RPMI8226 (cell line): Measurements from ENCODE around the gene PCDHB9.
"Not testable (repeated sequence)": the region's sequence is repeated elsewhere in the genome, so short reads cannot be mapped to it uniquely, and the experiment has no call there.

Source experiments
- DNase-seq: peaks from one replicate; pipeline ENCODE4 v3.0.0-alpha.2; 2015

PCDHB9 gene

GRCh38 chr5:141186897-141187512 lies at the start of gene PCDHB9:
Gene PCDHB9 (plus strand): TSS chr5:141187161. CDS start chr5:141187319, 158 bp downstream.
- peak; percentile 25 for DNase-seq

- DNase-seq: not testable (repeated sequence)
Measured at GRCh38 chr5:141137346-141137745, 49.6 kb upstream of the PCDHB9 start.

GRCh38 chr5:141149812-141150211 lies 37.1 kb upstream of the PCDHB9 start, which contains the start of gene PCDHB6:
Gene PCDHB6 (plus strand): TSS chr5:141150057. CDS start chr5:141150258, 201 bp downstream.
- DNase-seq: peak; percentile 9

GRCh38 chr5:141150224-141150992 lies 36.6 kb upstream of the PCDHB9 start:
- DNase-seq: no peak

GRCh38 chr5:141150993-141151325 lies 36.0 kb upstream of the PCDHB9 start:
- no peak for DNase-seq

GRCh38 chr5:141151632-141152031 lies 35.3 kb upstream of the PCDHB9 start:
- not testable (repeated sequence) for DNase-seq

- not testable (repeated sequence) for DNase-seq
Measured at GRCh38 chr5:141152096-141152495, 34.9 kb upstream of the PCDHB9 start.

GRCh38 chr5:141155540-141156374 lies 31.2 kb upstream of the PCDHB9 start:
- DNase-seq: no peak

GRCh38 chr5:141157356-141157755 lies 29.6 kb upstream of the PCDHB9 start:
- not testable (repeated sequence) for DNase-seq

GRCh38 chr5:141157901-141158300 lies 29.1 kb upstream of the PCDHB9 start:
- not testable (repeated sequence) for DNase-seq

- peak; percentile 49 for DNase-seq
Measured at GRCh38 chr5:141172381-141173204, 14.4 kb upstream of the PCDHB9 start, which contains the start of gene PCDHB7. Gene PCDHB7 (plus strand): TSS chr5:141172644. CDS start chr5:141172836, 192 bp downstream.

- not testable (repeated sequence) for DNase-seq
Measured at GRCh38 chr5:141174291-141175104, 12.5 kb upstream of the PCDHB9 start.

GRCh38 chr5:141175933-141176332 lies 11.0 kb upstream of the PCDHB9 start:
- no peak for DNase-seq

- not testable (repeated sequence) for DNase-seq
Measured at GRCh38 chr5:141177577-141178191, 9.3 kb upstream of the PCDHB9 start, which contains the start of gene PCDHB8. Gene PCDHB8 (plus strand): TSS chr5:141177790. CDS start chr5:141178035, 245 bp downstream.

- not testable (repeated sequence) for DNase-seq
Measured at GRCh38 chr5:141179371-141179770, 7.6 kb upstream of the PCDHB9 start.

GRCh38 chr5:141179876-141180275 lies 7.1 kb upstream of the PCDHB9 start:
- DNase-seq: not testable (repeated sequence)

- DNase-seq: no peak
Measured at GRCh38 chr5:141180313-141180712, 6.6 kb upstream of the PCDHB9 start.

GRCh38 chr5:141182248-141182647 lies 4.7 kb upstream of the PCDHB9 start, which contains the start of gene PCDHB16:
Gene PCDHB16 (plus strand): TSS chr5:141182387. CDS start chr5:141182560, 173 bp downstream.
- no peak for DNase-seq

GRCh38 chr5:141184117-141184855 lies 2.7 kb upstream of the PCDHB9 start:
- not testable (repeated sequence) for DNase-seq

GRCh38 chr5:141188682-141189081 lies 1.7 kb downstream of the PCDHB9 start:
- DNase-seq: not testable (repeated sequence)
